Skin of body (tissue), 2 donors: ENCODE data around the gene TBCK. TPM values are rescaled to one million over a fixed set of nuclear protein-coding genes. Genes with fewer than 3 reads are reported as not detected.
"Not testable (repeated sequence)": the region's sequence is repeated elsewhere in the genome, so short reads cannot be mapped to it uniquely, and the experiment has no call there.

Source experiments
- DNase-seq: peaks from one replicate; lab custom pipeline; 2025; lab: John Stamatoyannopoulos, UW
- total RNA-seq: library from RNA; depleted of rRNA; stranded (reverse); fragments of >200 nt; gene quantifications from one replicate; pipeline ENCODE4 v1.2.3, GENCODE V29; 2014

Gene TBCK
- total RNA-seq, 1 donor from 2014 or later: 56.3 TPM

DNA sequence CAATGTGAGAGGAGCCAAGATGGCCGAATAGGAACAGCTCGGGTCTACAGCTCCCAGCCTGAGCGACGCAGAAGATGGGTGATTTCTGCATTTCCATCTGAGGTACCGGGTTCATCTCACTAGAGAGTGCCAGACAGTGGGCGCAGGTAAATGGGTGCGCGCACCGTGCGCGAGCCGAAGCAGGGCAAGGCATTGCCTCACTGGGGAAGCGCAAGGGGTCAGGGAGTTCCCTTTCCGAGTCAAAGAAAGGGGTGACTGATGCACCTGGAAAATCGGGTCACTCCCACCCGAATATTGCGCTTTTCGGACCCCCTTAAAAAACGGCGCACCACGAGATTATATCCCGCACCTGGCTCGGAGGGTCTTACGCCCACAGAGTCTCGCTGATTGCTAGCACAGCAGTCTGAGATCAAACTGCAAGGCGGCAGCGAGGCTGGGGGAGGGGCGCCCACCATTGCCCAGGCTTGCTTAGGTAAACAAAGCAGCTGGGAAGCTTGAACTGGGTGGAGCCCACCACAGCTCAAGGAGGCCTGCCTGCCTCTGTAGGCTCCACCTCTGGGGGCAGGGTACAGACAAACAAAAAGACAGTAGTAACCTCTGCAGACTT, 196.0 kb downstream of the TBCK start:
- DNase-seq: not testable (repeated sequence)

DNA sequence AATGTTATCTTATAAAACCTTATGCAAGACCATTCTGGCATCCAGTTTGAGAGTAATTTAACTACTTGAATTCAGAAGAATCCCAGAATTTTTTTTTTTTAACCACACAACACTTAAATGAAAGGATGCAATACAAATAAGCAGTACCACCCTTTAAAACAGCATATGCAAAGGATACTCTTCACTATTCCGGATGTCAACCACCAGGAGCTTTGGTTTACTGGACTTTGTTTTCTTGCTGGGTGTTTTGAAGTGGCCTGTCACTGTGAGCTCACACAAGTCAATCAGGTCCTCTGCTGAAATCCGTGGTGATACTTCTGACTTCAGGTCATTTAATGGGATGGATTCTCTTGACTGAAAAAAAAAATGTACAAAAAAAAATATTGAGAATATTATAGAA, 200.0 kb downstream of the TBCK start:
- DNase-seq: no peak

DNA sequence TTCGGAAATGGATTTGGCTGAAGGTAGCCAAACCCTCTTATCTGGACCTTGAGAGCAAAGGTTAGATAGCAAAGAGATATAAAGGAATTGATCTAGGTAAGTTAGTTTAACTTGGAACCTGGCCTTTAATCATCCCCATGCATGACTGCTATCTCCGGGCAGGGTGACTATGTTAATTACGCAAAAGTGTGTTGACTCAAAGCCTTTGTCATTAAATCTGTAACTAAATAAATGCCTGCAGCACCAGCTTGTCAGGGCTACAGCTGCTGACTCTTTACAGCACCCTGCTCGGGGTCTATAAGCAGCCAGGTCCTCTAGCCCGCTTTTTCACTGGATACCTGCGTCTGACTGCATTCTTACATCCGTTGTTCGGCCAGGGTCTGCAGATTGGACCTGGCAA, 201.7 kb downstream of the TBCK start:
- DNase-seq: no peak

GRCh38 chr4:106111778-106112469, 204.1 kb downstream of the TBCK start:
- not testable (repeated sequence) for DNase-seq

GRCh38 chr4:106109929-106110328, 206.1 kb downstream of the TBCK start:
- DNase-seq: no peak

DNA sequence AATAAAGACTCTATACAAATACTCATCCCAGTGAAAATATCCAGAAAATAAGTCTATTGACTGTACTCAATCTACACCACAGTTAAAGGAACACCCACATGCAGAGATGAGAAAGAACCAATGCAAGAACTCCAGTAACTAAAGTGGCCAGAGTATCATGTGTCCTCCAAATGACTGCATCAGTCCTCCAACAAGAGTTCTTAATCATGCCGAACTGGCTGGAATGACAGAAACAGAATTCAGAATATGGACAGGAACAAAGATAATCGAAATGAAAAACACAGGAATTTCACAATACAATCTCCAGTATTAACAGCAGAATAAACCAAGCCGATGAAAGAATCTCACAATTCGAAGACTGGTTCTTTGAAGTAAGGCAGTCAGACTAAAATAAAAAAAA, 210.3 kb downstream of the TBCK start:
- DNase-seq: no peak

- DNase-seq: no peak
Observed at GRCh38 chr4:106104276-106104675, 211.7 kb downstream of the TBCK start.

GRCh38 chr4:106096454-106096853, 219.6 kb downstream of the TBCK start:
- no peak for DNase-seq

- no peak for DNase-seq
Observed at GRCh38 chr4:106095408-106095807, 220.6 kb downstream of the TBCK start.

DNA sequence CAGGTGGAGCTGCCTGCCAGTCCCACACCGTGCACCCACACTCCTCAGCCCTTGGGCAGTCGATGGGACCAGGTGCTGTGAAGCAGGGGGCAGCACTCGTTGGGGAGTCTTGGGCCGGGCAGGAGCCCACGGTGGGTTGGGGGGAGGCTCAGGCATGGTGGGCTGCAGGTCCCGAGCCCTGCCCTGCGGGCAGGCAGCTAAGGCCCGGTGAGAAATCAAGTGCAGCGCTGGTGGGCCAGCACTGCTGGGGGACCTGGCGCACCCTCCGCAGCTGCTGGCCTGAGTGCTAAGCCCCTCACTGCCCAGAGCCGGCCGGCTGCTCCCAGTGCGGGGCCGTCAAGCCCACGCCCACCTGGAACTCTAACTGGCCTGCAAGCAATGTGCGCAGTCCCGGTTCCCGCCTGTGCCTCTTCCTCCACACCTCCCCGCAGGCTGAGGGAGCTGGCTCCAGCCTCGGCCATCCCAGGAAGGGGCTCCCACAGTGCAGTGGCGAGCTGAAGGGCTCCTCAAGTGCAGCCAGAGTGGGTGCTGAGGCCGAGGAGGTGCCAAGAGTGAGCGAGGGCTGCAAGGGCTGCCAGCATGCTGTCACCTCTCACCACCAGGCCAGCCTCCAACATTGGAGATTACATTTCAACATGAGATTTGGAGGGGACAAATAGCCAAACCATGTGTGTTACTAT, 223.5 kb downstream of the TBCK start:
- no peak for DNase-seq

DNA sequence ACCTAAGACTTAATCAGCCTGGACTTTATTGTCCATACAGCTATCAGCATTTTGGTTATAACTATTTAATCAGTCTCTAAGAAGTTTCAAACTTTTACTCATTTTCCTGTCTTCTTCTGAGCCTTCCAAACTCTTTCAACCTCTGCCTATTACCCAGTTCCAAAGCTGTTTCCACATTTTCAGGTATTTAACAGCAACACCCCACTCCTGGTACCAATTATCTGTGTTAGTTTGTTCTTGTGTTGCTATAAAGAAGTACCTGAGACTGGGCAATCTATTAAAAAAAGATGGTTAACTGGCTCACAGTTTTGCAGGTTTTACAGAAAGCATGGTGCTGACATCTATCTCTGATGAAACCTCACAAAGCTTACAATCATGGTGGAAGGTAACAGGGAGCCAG, 225.2 kb downstream of the TBCK start:
- DNase-seq: no peak

GRCh38 chr4:106083065-106083464, 232.9 kb downstream of the TBCK start:
- no peak for DNase-seq

DNA sequence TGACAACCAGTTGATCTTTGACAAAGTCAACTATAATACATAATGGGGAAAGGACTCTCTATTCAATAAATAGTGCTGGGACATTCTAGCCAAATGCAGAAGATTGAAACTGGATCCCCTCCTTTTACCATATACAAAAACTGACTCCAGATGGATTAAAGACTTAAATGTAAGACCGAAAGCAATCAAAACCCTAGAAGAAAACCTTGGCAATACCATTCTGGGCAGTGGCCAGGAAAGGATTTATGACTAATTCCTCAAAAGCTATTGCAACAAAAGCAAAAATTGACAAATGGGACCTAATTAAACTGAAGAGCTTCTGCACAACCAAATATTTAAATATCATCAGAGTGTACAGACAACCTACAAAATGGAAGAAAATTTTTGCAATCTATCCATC, 235.6 kb downstream of the TBCK start:
- DNase-seq: no peak

DNA sequence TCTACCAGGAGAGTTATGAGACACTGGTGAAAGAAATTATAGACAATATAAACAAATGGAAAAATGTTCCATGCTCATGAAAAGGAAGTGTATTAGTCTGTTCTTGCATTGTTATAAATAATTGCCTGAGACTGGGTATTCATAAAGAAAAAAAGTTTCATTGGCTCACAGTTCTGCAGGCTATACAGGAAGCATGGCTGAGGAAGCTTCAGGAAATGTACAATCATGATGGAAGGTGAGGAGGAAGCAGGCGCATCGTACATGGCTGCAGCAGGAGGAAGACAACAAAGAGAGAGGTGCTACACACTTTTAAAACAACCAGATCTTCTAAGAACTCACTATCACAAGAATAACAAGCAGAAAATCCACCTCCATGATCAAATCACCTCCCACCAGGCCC, 236.4 kb downstream of the TBCK start:
- DNase-seq: no peak

DNA sequence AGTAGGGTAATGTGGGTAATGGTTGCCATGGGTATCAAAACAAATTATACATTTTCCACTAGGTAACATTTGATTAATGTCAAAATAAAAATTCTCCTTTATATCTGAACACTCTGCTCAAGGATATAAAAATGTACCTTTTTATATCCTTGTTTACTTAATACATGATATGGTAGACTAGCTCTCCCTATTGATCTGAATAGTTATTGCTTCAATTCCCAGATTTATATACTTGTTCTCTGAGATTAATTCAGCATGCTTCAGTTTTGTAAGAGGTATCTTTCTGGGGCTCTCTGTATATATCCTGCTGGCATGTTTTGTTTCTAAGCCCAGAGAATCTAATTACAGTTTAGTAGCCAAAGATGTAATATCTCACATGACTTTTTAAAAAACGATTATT, 251.0 kb downstream of the TBCK start:
- DNase-seq: no peak

- no peak for DNase-seq
Observed at GRCh38 chr4:106063009-106063408, 253.0 kb downstream of the TBCK start.

GRCh38 chr4:106062452-106062875, 253.5 kb downstream of the TBCK start:
- DNase-seq: no peak

GRCh38 chr4:106058921-106059320, 257.1 kb downstream of the TBCK start:
- DNase-seq: no peak

GRCh38 chr4:106056914-106057313, 259.1 kb downstream of the TBCK start:
- DNase-seq: no peak

GRCh38 chr4:106051514-106051913, 264.5 kb downstream of the TBCK start:
- no peak for DNase-seq

DNA sequence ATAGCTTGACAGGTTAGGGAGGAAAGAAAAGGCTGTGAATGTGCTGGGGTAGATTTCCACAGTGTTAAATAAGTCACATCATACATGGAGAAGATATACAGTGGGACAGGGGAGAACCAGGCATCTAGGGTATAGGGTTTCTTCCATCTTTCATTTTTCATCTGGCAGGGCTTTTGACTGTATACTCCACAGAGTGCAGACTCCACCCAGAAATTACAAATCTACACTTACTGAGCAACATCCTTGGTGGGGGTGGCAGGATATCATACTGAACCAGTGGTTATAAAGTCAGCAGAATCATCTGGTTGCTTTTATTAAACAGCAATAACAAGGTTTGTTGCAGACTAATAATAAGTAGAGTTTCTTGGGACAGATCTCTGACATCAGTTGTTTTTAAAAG, 266.5 kb downstream of the TBCK start:
- DNase-seq: no peak

- DNase-seq: no peak
Observed at GRCh38 chr4:106048250-106048971, 267.6 kb downstream of the TBCK start.
